Measurements from ENCODE around the gene NIN.
"Not testable (repeated sequence)": the region's sequence is repeated elsewhere in the genome, so short reads cannot be mapped to it uniquely, and the experiment has no call there.

Gene NIN

GRCh38 chr14:50823762-50824636 lies 7.0 kb downstream of the NIN start:
- no peaks in the 10 kb centered on the region for H3K9me3 ChIP-seq (ENCODE audit: control insufficient read depth, low read length)
- peaks cover 17% of the 10 kb centered on the region for H3K4me1 ChIP-seq (ENCODE audit: control insufficient read depth, insufficient read depth, low read length)
- no peak overlapping the region for H3K9ac ChIP-seq (ENCODE audit: low read length)
- H3K36me3 ChIP-seq (ENCODE audit: control insufficient read depth, insufficient read depth, low read length) = no peaks in the 10 kb centered on the region
- H3K27me3 ChIP-seq (ENCODE audit: control insufficient read depth, insufficient read depth, low read length) = peaks cover 13% of the 10 kb centered on the region
- H3K4me3 ChIP-seq (ENCODE audit: low read length) = no peak overlapping the region

GRCh38 chr14:50823051-50823761 lies 7.8 kb downstream of the NIN start:
- Histone ChIP-seq H3K36me3 (ENCODE audit: control insufficient read depth, insufficient read depth, low read length) (no peaks in the 10 kb centered on the region), H3K9ac (ENCODE audit: low read length) (no peak overlapping the region), H3K4me1 (ENCODE audit: control insufficient read depth, insufficient read depth, low read length) (peaks cover 17% of the 10 kb centered on the region), H3K4me3 (ENCODE audit: low read length) (no peak overlapping the region), H3K27me3 (ENCODE audit: control insufficient read depth, insufficient read depth, low read length) (peaks cover 10% of the 10 kb centered on the region), H3K9me3 (ENCODE audit: control insufficient read depth, low read length) (no peaks in the 10 kb centered on the region)

- H3K9me3 ChIP-seq (ENCODE audit: control insufficient read depth, low read length) = no peaks in the 10 kb centered on the region
- H3K27me3 ChIP-seq (ENCODE audit: control insufficient read depth, insufficient read depth, low read length) = peaks cover 10% of the 10 kb centered on the region
- no peaks in the 10 kb centered on the region for H3K36me3 ChIP-seq (ENCODE audit: control insufficient read depth, insufficient read depth, low read length)
- H3K4me1 ChIP-seq (ENCODE audit: control insufficient read depth, insufficient read depth, low read length) = peaks cover 17% of the 10 kb centered on the region
- H3K4me3 ChIP-seq (ENCODE audit: low read length) = no peak overlapping the region
- H3K9ac ChIP-seq (ENCODE audit: low read length) = no peak overlapping the region
Observed at GRCh38 chr14:50822501-50823042, 8.4 kb downstream of the NIN start.

DNA sequence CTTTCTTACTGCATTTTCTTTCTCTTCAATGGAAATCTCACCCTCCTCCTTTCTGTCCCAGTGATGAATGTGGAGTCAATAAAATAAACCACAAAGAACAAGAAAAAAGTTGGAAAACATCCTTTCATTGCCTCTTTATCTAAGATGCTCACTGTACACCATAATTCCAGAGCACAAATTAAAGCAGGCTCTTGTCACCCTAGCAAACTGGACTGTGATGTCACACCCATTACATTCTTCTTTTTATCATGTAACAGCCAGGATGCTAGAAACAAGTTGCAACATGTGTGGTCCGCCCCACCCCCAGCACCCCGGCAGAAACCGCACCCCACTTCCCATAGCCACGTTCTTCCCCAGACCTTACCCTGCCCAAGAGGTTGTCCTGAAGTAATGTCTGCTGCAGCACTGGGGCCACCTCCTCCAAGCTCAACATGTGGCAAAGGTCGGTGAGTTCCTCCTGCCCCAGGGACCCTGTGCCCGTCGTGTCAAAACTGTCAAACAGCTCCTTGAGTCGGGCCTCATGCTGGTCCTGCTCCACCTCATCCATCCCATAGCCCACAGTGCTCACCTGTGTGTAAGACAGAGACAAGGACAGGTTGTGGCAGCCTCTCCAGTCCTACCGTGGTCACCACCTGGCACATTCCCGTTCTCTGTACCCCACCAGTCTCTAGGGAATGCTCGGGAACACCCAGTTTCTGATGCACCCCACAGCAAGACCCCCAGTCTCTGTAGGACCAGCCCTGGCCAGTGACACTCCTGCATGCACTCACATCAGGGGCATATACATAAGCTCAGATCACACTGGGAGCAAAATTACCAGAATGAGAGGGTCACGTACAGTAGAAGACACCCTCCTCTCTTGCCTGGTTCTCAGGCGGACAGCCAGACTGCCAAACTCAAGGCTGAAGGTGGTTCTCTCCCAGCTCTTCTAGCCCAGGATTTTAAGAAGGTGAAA lies 9.2 kb downstream of the NIN start:
- H3K27me3 ChIP-seq (ENCODE audit: control insufficient read depth, insufficient read depth, low read length) = peaks cover 10% of the 10 kb centered on the region
- H3K4me1 ChIP-seq (ENCODE audit: control insufficient read depth, insufficient read depth, low read length) = peaks cover 17% of the 10 kb centered on the region
- H3K9me3 ChIP-seq (ENCODE audit: control insufficient read depth, low read length) = no peaks in the 10 kb centered on the region
- H3K36me3 ChIP-seq (ENCODE audit: control insufficient read depth, insufficient read depth, low read length) = no peaks in the 10 kb centered on the region
- H3K9ac ChIP-seq (ENCODE audit: low read length) = no peak overlapping the region
- H3K4me3 ChIP-seq (ENCODE audit: low read length) = no peak overlapping the region

- Histone ChIP-seq H3K27me3 (ENCODE audit: control insufficient read depth, insufficient read depth, low read length) (peaks cover 10% of the 10 kb centered on the region), H3K4me3 (ENCODE audit: low read length) (no peak overlapping the region), H3K36me3 (ENCODE audit: control insufficient read depth, insufficient read depth, low read length) (no peaks in the 10 kb centered on the region), H3K4me1 (ENCODE audit: control insufficient read depth, insufficient read depth, low read length) (peaks cover 17% of the 10 kb centered on the region), H3K9me3 (ENCODE audit: control insufficient read depth, low read length) (no peaks in the 10 kb centered on the region), H3K9ac (ENCODE audit: low read length) (no peak overlapping the region)
Observed at GRCh38 chr14:50820786-50821509, 10.0 kb downstream of the NIN start.

DNA sequence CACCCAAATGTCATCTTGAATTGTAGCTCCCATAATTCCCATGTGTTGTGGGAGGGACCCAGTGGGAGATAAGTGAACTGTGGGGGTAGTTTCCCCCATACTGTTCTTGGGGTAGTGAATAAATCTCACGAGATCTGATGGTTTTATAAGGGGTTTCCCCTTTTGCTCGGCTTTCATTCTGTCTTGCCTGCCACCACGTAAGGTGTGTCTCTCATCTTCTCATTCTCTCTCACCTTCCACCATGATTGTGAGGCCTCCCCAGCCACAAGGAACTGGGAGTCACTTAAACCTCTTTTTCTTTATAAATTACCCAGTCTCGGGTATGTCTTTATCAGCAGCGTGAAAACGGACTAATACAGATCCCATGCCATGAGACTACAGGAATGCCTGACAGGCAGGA lies 11.7 kb downstream of the NIN start:
- not testable (repeated sequence) for H3K27me3 ChIP-seq (ENCODE audit: control insufficient read depth, insufficient read depth, low read length); H3K36me3 ChIP-seq (ENCODE audit: control insufficient read depth, insufficient read depth, low read length); H3K9me3 ChIP-seq (ENCODE audit: control insufficient read depth, low read length); H3K4me3 ChIP-seq (ENCODE audit: low read length); H3K9ac ChIP-seq (ENCODE audit: low read length)
- peaks cover 17% of the 10 kb centered on the region for H3K4me1 ChIP-seq (ENCODE audit: control insufficient read depth, insufficient read depth, low read length)

GRCh38 chr14:50816395-50817047 lies 14.4 kb downstream of the NIN start:
- Histone ChIP-seq H3K27me3 (ENCODE audit: control insufficient read depth, insufficient read depth, low read length) (no peaks in the 10 kb centered on the region), H3K4me1 (ENCODE audit: control insufficient read depth, insufficient read depth, low read length) (no peaks in the 10 kb centered on the region), H3K9ac (ENCODE audit: low read length) (no peak overlapping the region), H3K9me3 (ENCODE audit: control insufficient read depth, low read length) (no peaks in the 10 kb centered on the region), H3K36me3 (ENCODE audit: control insufficient read depth, insufficient read depth, low read length) (no peaks in the 10 kb centered on the region), H3K4me3 (ENCODE audit: low read length) (no peak overlapping the region)

GRCh38 chr14:50815526-50815925 lies 15.4 kb downstream of the NIN start:
- not testable (repeated sequence) for H3K4me1 ChIP-seq (ENCODE audit: control insufficient read depth, insufficient read depth, low read length); H3K9ac ChIP-seq (ENCODE audit: low read length); H3K9me3 ChIP-seq (ENCODE audit: control insufficient read depth, low read length); H3K36me3 ChIP-seq (ENCODE audit: control insufficient read depth, insufficient read depth, low read length); H3K27me3 ChIP-seq (ENCODE audit: control insufficient read depth, insufficient read depth, low read length); H3K4me3 ChIP-seq (ENCODE audit: low read length)

- not testable (repeated sequence) for H3K4me1 ChIP-seq (ENCODE audit: control insufficient read depth, insufficient read depth, low read length); H3K9me3 ChIP-seq (ENCODE audit: control insufficient read depth, low read length); H3K36me3 ChIP-seq (ENCODE audit: control insufficient read depth, insufficient read depth, low read length); H3K4me3 ChIP-seq (ENCODE audit: low read length); H3K27me3 ChIP-seq (ENCODE audit: control insufficient read depth, insufficient read depth, low read length); H3K9ac ChIP-seq (ENCODE audit: low read length)
Observed at GRCh38 chr14:50815058-50815457, 15.9 kb downstream of the NIN start.

DNA sequence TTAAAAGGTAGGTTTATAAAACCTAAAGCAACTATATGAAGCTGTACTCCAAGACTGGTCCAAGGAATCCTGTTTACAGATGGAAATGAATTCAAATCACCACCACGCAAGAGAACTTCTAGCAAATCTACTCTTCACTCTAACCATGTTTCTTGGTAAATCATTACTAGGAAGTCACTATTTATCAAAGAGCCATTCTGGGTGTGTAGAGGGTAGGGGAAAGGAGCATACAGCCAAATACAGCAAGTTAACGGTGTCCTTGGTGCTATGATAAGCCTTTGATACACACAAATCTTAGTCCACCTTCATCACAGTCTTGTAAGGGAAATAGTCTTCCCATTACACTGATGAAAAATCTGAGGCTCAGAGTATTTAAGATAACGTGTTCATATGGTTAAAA lies 16.8 kb downstream of the NIN start:
- H3K9me3 ChIP-seq (ENCODE audit: control insufficient read depth, low read length) = no peaks in the 10 kb centered on the region
- no peaks in the 10 kb centered on the region for H3K27me3 ChIP-seq (ENCODE audit: control insufficient read depth, insufficient read depth, low read length)
- H3K4me3 ChIP-seq (ENCODE audit: low read length) = no peak overlapping the region
- H3K4me1 ChIP-seq (ENCODE audit: control insufficient read depth, insufficient read depth, low read length) = no peaks in the 10 kb centered on the region
- no peak overlapping the region for H3K9ac ChIP-seq (ENCODE audit: low read length)
- H3K36me3 ChIP-seq (ENCODE audit: control insufficient read depth, insufficient read depth, low read length) = no peaks in the 10 kb centered on the region

DNA sequence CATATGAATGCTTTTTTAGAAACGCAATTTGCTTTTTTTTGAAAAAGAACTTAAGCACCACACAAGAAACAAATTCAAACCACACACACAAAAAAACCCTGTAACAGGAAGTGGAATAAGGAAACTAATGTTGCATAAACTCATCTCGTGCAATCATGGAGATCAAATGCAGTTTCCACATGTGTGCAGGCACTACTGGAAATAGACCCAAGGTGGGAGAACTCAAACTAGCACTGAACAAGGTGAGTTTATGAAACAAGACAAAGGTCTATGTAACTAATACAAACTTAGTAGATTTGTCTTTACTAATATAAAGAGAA lies 17.5 kb downstream of the NIN start:
- Histone ChIP-seq H3K9me3 (ENCODE audit: control insufficient read depth, low read length) (no peaks in the 10 kb centered on the region), H3K27me3 (ENCODE audit: control insufficient read depth, insufficient read depth, low read length) (no peaks in the 10 kb centered on the region), H3K9ac (ENCODE audit: low read length) (no peak overlapping the region), H3K4me1 (ENCODE audit: control insufficient read depth, insufficient read depth, low read length) (no peaks in the 10 kb centered on the region), H3K36me3 (ENCODE audit: control insufficient read depth, insufficient read depth, low read length) (no peaks in the 10 kb centered on the region), H3K4me3 (ENCODE audit: low read length) (no peak overlapping the region)
